Left colon (tissue), 2 donors: ENCODE results near the gene TFAM. TPM values are rescaled to one million over a fixed set of nuclear protein-coding genes. Genes with fewer than 3 reads are reported as not detected.

Experiments used
- ATAC-seq: fragments of 200-7000 bp; cut with Tn5 transposase; one replicate; pipeline ENCODE4 v1.9.1; 2020; ENCODE audit warnings: mild to moderate bottlenecking, moderate library complexity
- DNase-seq, 2 donors: peaks; one replicate each; pipeline ENCODE4 v3.0.0-alpha.2; 2020
- intact Hi-C, 2 donors: fragments of 100-400 bp; cut with DNase I in 1 of 2; cut with micrococcal nuclease in 1 of 2; formaldehyde crosslinking; loops; one replicate each; pipeline versions ENCODE4 v1.11.2 to v1.14.0; 2022; cut with DNase I, micrococcal nuclease
- total RNA-seq, 2 donors: library from RNA; stranded (reverse); fragmentation: NEBNext Ultra II Directional; extraction: Animal tissue kit (Norgen Biotek cat#: 25700); gene quantifications; one replicate each; pipeline ENCODE4 v1.2.1, GENCODE V29; 2021
- donor health status: DM: no; HTN: no; CAD: no.
- donor health status: DM: yes; HTN: yes; CAD: no.

The TFAM gene
- total RNA-seq, 2 donors from 2014 or later: 34.5 to 35.3 TPM

- ATAC-seq: no peak
- DNase-seq: no peak
- intact Hi-C loops: no loop called here
Measured at GRCh38 chr10:58367069-58367468, 18.1 kb upstream of the TFAM start.

DNA sequence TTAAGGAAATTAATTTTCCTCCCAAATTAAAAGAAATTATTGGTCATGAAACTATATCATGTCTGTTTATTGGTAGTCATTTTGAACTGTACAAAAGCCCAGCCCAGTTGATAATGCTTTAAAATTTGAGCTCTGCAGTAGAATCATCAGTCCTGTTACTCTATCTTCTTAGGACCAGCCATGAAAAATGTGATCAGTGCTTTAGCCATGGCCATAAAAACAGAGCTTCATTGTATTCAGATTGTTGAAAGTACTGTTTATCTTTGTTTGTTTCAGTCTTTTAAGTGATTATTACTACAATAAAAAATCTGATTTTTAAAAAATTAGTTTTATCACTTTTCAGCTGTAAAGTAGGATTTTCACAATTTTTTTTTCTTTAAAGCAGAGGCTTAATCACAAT lies 13.7 kb upstream of the TFAM start:
- ATAC-seq: no peak
- DNase-seq: no peak
- intact Hi-C loops: no loop called here

DNA sequence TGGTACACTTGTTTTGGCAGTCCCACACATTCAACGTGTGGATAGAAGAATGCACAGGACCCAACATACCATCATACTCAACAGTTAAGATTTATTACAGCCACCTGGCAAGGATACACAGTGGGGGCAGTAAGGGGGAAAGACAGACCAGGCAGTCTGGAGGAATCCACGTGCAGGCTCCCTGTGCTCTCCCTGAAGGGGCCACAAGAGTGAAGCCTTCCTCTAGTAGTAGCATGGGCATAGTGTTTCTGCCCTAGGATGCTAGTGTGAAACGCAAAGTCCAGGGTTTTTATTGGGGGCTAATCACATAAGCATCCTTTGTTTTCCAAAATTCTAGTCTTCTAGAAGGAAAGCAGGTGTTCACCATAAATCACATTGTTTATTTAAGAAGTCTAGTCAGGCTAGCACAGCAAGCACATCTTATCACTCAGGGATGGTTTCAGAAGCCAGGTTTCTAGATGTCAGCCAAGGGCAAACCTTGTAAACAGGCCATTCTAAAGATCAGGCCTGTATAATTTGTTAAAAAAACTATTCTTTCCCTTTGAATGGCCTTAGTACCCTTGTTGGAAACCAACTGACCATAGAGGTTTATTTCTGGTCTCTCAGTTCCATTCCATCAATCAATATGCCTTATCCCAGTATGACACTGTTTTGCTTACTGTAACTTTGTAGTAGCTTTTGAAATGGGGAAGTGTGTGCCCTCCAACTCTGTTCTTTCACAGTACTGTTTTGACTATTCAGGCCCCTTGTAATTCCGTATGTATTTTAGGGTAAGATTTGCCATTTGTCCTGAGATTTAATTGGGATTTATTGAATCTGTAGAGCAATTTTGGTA lies 12.4 kb upstream of the TFAM start:
- intact Hi-C loops: no loop called here
- ATAC-seq (peak; percentile 21), DNase-seq (no peak)

- DNase-seq (no peak), ATAC-seq (no peak)
- intact Hi-C loops: no loop called here
Measured at GRCh38 chr10:58373442-58373827, 11.8 kb upstream of the TFAM start.

GRCh38 chr10:58382489-58382995 lies 2.7 kb upstream of the TFAM start:
- ATAC-seq (no peak), DNase-seq (no peak)
- intact Hi-C loops: no loop called here

GRCh38 chr10:58384095-58384494 lies 1.1 kb upstream of the TFAM start:
- intact Hi-C loops: no loop called here

DNA sequence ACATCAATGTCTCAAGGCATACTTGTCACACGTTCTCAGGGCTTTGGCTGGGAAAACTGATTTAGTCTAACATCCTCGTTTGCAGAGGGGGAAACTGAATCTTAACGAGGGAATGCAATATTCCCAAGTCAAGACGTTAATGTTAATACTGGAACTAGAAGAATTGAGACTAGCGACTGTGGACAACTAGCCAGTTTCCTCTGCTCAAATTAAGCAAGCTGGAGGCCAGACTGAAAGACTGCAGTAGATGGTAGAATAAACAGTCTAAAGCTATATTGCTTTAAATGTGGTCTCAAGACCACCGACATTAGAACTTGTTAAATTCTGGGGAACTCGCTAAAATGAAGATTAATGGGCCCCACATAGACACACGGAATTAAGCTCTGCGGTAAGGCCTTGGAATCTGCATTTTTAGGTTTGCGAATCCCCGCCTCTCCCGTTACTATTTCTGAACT lies 639 bp upstream of the TFAM start:
- peak; percentile 6 for ATAC-seq
- intact Hi-C loops: no loop called here
- DNase-seq: no peak

More at GRCh38 chr10:58384095-58384494, 1.1 kb upstream of the TFAM start:
- DNase-seq (no peak), ATAC-seq (no peak)

DNA sequence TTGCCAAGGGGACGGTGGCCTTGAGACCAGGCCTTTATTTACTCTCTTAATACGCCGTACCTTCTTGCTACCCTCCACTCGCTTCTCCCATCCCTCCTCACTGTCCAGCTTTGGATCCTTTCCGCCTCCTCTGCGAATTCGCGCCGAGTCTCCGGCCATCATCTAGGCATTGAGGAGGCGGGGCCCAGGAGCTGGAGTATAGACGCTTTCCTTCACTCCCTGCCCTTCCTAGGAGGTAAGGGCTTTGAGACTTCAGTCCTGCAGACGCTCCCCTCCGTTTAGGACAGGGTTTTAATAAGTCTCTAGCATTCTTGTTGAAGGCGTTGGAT lies 538 bp downstream of the TFAM start:
- intact Hi-C loops: no loop called here
- ATAC-seq: peak; percentile 69
- DNase-seq: peak; percentile 38 to 64

DNA sequence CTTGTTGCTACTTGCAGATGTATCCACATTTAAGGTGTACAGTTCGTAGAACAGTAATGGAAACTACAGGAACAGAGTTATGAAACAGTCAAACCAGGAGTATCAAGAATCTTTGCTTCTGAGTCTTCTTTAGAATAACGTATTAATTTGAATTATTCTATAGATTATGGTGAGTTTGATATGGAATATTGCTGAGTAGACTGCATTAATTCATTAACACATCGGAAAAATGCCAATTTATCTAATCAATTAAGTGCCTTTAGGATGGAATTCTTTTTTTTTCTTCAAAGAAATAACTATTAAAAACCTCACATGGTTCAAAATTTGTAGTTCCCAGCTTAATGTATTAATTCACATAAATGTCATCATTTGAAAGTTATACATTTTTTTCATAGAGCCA lies 3.8 kb downstream of the TFAM start:
- DNase-seq (no peak), ATAC-seq (no peak)
- intact Hi-C loops: no loop called here

DNA sequence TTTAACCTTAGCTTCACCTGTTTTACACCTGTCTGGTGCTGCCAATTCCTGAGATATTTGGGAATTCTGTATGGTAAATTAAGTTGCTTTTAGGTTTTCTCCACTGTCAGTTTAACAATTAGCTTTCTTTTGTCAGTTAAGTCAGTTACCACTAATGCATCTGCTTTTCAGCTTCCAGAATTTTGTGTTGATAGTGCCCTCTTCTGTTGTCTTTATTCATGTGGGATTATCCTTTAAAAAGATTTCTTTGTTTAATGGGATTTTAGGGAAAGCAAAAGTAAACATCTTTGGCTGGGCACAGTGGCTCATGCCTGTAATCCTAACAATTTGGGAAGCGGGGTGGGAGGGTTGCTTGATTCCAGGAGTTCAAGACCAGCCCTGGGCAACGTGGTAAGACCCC lies 8.1 kb downstream of the TFAM start:
- no peak for DNase-seq
- intact Hi-C loops: no loop called here
- ATAC-seq: peak; percentile 20

DNA sequence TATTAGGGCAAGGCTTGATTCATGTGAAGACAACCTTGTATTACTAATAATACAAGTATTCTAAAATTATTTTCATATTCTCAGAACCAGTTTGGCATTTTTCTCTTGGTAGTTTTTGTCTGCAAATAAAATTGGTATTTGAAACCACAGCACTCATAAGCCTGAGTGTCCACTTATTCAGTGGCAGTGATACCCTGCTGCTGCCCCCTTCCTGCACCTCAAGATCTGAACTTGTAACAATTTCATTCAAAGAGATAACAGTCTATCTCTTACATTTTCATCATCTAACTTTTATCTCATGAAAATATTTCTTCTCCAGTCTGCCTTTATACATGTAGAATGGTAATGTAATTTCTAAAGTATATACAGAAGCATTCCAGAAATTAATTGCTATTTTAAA lies 9.3 kb downstream of the TFAM start:
- ATAC-seq: no peak
- DNase-seq: no peak
- intact Hi-C loops: no loop called here

DNA sequence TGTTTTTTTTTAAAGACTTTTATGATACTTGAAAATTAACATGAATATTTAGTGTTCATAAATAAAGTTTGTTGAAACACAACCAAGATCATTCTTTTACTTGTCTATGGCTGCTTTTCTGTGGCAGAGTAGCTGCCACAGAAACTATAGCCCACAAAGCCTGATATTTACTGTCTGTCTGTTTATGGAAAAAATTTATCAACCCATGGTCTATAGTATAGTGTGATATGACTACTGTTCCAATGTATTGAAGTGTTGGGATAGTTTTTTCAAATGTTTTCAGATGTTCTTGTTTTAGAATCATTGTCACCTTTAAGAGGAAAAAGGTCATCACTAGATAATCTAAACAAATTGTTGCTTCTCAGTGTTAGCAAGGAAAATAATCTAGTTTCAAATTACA lies 10.8 kb downstream of the TFAM start:
- intact Hi-C loops: no loop called here
- ATAC-seq: no peak

GRCh38 chr10:58397830-58398229 lies 12.6 kb downstream of the TFAM start:
- ATAC-seq: no peak
- intact Hi-C loops: no loop called here

More for the DNA sequence above, 10.8 kb downstream of the TFAM start:
- DNase-seq: no peak

GRCh38 chr10:58399410-58399809 lies 14.2 kb downstream of the TFAM start:
- DNase-seq (no peak), ATAC-seq (no peak)
- intact Hi-C loops: no loop called here

More at GRCh38 chr10:58397830-58398229, 12.6 kb downstream of the TFAM start:
- no peak for DNase-seq

DNA sequence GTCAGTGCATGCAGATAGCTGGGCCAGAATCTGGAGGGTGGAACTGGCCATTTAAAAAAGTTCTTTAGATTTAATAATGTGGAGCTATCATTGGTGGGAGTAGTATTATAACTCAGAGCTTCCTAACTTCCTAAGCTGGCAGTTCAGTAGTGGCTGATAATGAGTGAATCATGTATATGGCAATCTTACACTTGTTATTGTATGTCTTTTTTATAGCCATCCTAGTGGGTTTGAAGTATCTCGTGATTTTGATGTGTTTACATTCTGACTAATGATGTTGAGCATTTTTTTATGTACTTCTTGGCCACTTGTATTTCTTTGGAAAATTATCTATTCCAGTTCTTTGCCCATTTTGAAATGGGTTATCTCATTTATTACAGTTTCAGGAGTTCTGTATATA lies 15.4 kb downstream of the TFAM start:
- intact Hi-C loops: no loop called here
- ATAC-seq (no peak), DNase-seq (no peak)

GRCh38 chr10:58404001-58404400 lies 18.8 kb downstream of the TFAM start:
- ATAC-seq: no peak

GRCh38 chr10:58409956-58410610 lies 24.9 kb downstream of the TFAM start:
- no peak for ATAC-seq
- intact Hi-C loops: no loop called here
- DNase-seq: no peak

More at GRCh38 chr10:58404001-58404400, 18.8 kb downstream of the TFAM start:
- DNase-seq: no peak
- intact Hi-C loops: no loop called here

DNA sequence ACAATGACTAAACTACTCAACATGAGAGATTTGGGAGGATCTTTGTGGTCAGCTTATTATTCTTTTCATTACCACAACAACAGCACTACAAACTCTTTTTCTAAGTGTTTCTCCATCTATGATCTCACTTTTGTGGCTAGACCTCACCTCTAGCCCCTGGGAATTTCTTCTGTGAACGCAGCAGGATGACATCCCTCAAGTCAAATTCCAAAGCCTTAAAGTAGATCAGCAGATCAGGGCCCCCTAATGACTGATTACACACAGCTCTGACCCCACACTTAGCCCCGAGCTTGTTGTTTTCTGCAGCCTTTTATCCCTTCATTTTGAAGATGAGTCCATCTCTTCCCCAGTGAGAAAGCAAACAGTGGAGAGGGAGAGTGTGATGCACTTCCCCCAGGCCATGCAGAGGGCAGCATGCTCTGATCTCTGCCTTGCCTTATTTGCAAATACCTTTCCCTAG lies 27.3 kb downstream of the TFAM start:
- ATAC-seq (no peak), DNase-seq (no peak)
- intact Hi-C loops: no loop called here

DNA sequence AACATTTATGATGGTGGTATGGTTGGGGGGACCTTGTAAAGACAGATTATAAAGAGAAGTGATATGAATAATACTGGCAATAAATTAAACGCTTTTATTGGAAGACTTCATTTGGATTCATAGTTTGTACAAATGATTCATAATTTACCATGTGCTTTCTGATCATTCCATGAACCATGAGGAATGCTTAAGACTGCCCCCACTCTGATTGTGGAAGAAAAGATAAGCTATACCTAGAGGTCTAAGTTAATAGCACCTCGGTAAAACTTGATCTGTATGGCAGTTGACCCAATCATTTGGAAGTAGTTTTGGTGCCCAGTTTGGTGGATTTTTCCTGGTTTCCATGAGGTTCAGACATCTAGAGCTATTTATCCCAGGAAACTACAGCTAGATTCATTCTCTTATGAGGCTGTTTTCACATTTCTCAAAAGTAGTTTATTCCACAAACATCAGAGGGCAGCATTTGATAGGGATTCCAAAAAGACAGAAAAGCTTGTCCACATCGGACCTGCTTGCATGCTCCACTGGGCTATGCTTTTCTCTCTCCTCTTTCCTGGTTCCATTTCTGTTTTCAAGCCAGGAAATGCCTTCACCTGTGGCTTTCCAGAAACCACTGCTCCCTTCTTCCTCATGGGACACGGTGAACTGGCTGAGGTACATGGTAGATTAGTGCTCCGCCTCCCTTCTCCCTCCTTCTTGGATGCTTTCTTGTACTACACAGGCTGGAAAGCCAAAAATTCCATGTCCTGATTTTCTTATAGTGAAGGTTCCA lies 29.2 kb downstream of the TFAM start:
- no peak for DNase-seq
- intact Hi-C loops: no loop called here
- ATAC-seq: peak; percentile 50
